SK-N-SH (cell line): ENCODE data around the gene TP53TG5. TPM values are rescaled to one million over a fixed set of nuclear protein-coding genes. Genes with fewer than 3 reads are reported as not detected.

Source experiments
- CTCF ChIA-PET: fragments of 300-600, 350-600 bp; formaldehyde crosslinking; extraction: SDS; loops from one replicate; lab custom pipeline; 2021; lab: Yijun Ruan, JAX
- POLR2A ChIA-PET: fragments of 350-600 bp; sonication (Branson Sonifier 250); formaldehyde crosslinking; extraction: SDS; loops from one replicate; lab custom pipeline; 2020; ENCODE audit warnings: antibody characterized with exemption, inconsistent platforms; lab: Yijun Ruan, JAX
- DNase-seq: peaks from one replicate; pipeline ENCODE4 v3.0.0; 2012
- H2AFZ ChIP-seq: fragments of 200-600 bp; sonication (generic); 2 replicates; pipeline ENCODE4 v1.8.1; 2016; ENCODE audit warnings: antibody characterized with exemption, mild to moderate bottlenecking, low read depth
- H3F3A ChIP-seq: fragments of 200-600 bp; sonication (generic); replicated peaks from 2 replicates; pipeline ENCODE3; 2016; ENCODE audit warnings: antibody characterized with exemption, mild to moderate bottlenecking; ENCODE audit not compliant: insufficient read depth
- H3K27ac ChIP-seq, 2 experiments: fragments of 200-500 bp in 1 of 2; fragments of 200-600 bp in 1 of 2; sonication (Bioruptor generic) in 1 of 2; sonication (generic), shearing (Covaris generic) in 1 of 2; 2 replicates each; pipeline versions ENCODE4 v1.5.1 to v1.6.1; 2014 to 2016; ENCODE audit warnings: low read depth in 2 of 2, inconsistent platforms in 1 of 2, low read length in 1 of 2, mild to moderate bottlenecking in 1 of 2, mixed read lengths in 1 of 2
- H3K27me3 ChIP-seq: fragments of 200-600 bp; sonication (generic), shearing (Covaris generic); 2 replicates; pipeline ENCODE4 v1.6.1; 2016; ENCODE audit warnings: mixed run types; ENCODE audit not compliant: insufficient read depth
- H3K36me3 ChIP-seq, 2 experiments: fragments of 200-500 bp in 1 of 2; fragments of 200-600 bp in 1 of 2; sonication (Bioruptor generic) in 1 of 2; sonication (generic) in 1 of 2; replicated peaks in 1 of 2; 2 replicates each; pipeline versions ENCODE3 to v1.5.1; 2014 to 2016; ENCODE audit warnings: low read length in 1 of 2, mild to moderate bottlenecking in 1 of 2; ENCODE audit not compliant: insufficient read depth in 2 of 2, control insufficient read depth in 1 of 2
- H3K4me1 ChIP-seq, 2 experiments: fragments of 200-500 bp in 1 of 2; fragments of 200-600 bp in 1 of 2; sonication (Bioruptor generic) in 1 of 2; sonication (generic), shearing (Covaris generic) in 1 of 2; 2 replicates each; pipeline versions ENCODE4 v1.5.1 to v1.6.1; 2014 to 2016; ENCODE audit warnings: low read depth in 1 of 2, low read length in 1 of 2, mixed run types in 1 of 2; ENCODE audit not compliant: insufficient read depth in 2 of 2, control insufficient read depth in 1 of 2
- H3K4me2 ChIP-seq: fragments of 200-600 bp; sonication (generic), shearing (Covaris generic); 2 replicates; pipeline ENCODE4 v1.6.1; 2017; ENCODE audit warnings: mixed run types
- H3K4me3 ChIP-seq, 2 experiments: fragments of 200-500 bp in 1 of 2; fragments of 200-600 bp in 1 of 2; sonication (Bioruptor generic) in 1 of 2; sonication (generic), shearing (Covaris generic) in 1 of 2; 2 replicates each; pipeline versions ENCODE4 v1.5.1 to v1.8.1; 2014 to 2016; ENCODE audit warnings: low read depth in 2 of 2, inconsistent platforms in 1 of 2, low read length in 1 of 2, mild to moderate bottlenecking in 1 of 2, mixed read lengths in 1 of 2, moderate library complexity in 1 of 2
- H3K79me2 ChIP-seq: fragments of 200-600 bp; sonication (generic); 2 replicates; pipeline ENCODE4 v1.8.1; 2017; ENCODE audit warnings: mild to moderate bottlenecking; ENCODE audit not compliant: insufficient read depth
- H3K9ac ChIP-seq: fragments of 200-600 bp; sonication (generic); 2 replicates; pipeline ENCODE4 v1.6.1; 2017; ENCODE audit warnings: mixed run types
- H3K9me2 ChIP-seq: fragments of 200-600 bp; sonication (generic); 2 replicates; pipeline ENCODE4 v1.6.1; 2017; ENCODE audit warnings: mixed run types
- H3K9me3 ChIP-seq: fragments of 200-600 bp; sonication (generic); 2 replicates; pipeline ENCODE4 v1.6.1; 2017; ENCODE audit warnings: mixed run types, mild to moderate bottlenecking, moderate library complexity
- H4K20me1 ChIP-seq: fragments of 200-600 bp; sonication (generic); 2 replicates; pipeline ENCODE4 v1.6.1; 2017; ENCODE audit warnings: mild to moderate bottlenecking, mixed run types; ENCODE audit not compliant: insufficient read depth
- CTCF ChIP-seq: fragments of 200-600 bp; sonication (generic); IDR thresholded peaks from 2 replicates; pipeline ENCODE4 v1.6.1; 2017; ENCODE audit warnings: antibody characterized with exemption, mild to moderate bottlenecking, moderate library complexity
- ELF1 ChIP-seq: IDR thresholded peaks from 2 replicates; pipeline ENCODE4 v1.4.0; 2012
- FOSL2 ChIP-seq: IDR thresholded peaks from 2 replicates; pipeline ENCODE4 v1.4.0; 2012; ENCODE audit warnings: low read depth, mild to moderate bottlenecking, moderate library complexity, borderline replicate concordance
- GABPA ChIP-seq: IDR thresholded peaks from 2 replicates; pipeline ENCODE4 v1.4.0; 2012; ENCODE audit warnings: low read depth, mild to moderate bottlenecking
- IRF3 ChIP-seq: fragments of 150-350 bp; IDR thresholded peaks from 2 replicates; pipeline ENCODE4 v1.6.1; 2016; ENCODE audit warnings: mild to moderate bottlenecking, low read depth, low read length
- MEF2A ChIP-seq: IDR thresholded peaks from 2 replicates; pipeline ENCODE4 v1.4.0; 2012; ENCODE audit warnings: low read depth, borderline replicate concordance
- PBX3 ChIP-seq: IDR thresholded peaks from 2 replicates; pipeline ENCODE4; 2012
- RAD21 ChIP-seq: IDR thresholded peaks from 2 replicates; pipeline ENCODE4 v1.6.1; 2012; ENCODE audit warnings: mild to moderate bottlenecking, low read length
- RCOR1 ChIP-seq: fragments of 150-350 bp; IDR thresholded peaks from 2 replicates; pipeline ENCODE4 v1.6.1; 2017; ENCODE audit warnings: antibody characterized with exemption, low read length
- SMC3 ChIP-seq: IDR thresholded peaks from 2 replicates; pipeline ENCODE4 v1.6.1; 2012; ENCODE audit warnings: low read depth, low read length, improper control_type of control experiment
- TAF1 ChIP-seq: IDR thresholded peaks from 2 replicates; pipeline ENCODE4 v1.6.1; 2012; ENCODE audit warnings: low read depth, mild to moderate bottlenecking, low read length, moderate library complexity, borderline replicate concordance
- TEAD4 ChIP-seq: IDR thresholded peaks from 2 replicates; pipeline ENCODE4 v1.4.0; 2012; ENCODE audit warnings: mild to moderate bottlenecking, borderline replicate concordance; ENCODE audit not compliant: insufficient read depth
- YY1 ChIP-seq: IDR thresholded peaks from 2 replicates; pipeline ENCODE4 v1.4.0; 2012; ENCODE audit warnings: low read depth, mild to moderate bottlenecking
- WGBS: methylation state at CpG from one replicate; pipeline ENCODE4 v1.1.6; 2017; ENCODE audit warnings: low lambda C conversion rate; 5-methylcytosine and 5-hydroxymethylcytosine counted together
- polyA plus RNA-seq, 3 experiments: library from polyadenylated mRNA; depleted of rRNA; stranded (reverse); fragments of >200 nt; gene quantifications; 2 replicates each; pipeline ENCODE4 v1.2.3, GENCODE V29; 2012

Gene TP53TG5
- polyA plus RNA-seq, 1 of the 3 experiments (the other 2 are of a cell fraction), result not detected

- Histone ChIP-seq H3K27ac (no peak overlapping the region), H3K36me3 (peaks cover 0 to 8% of the 10 kb centered on the region in 2 experiments), H3K27me3 (no peaks in the 10 kb centered on the region), H3K4me2 (no peak overlapping the region), H3K4me1 (peaks cover 0 to 8% of the 10 kb centered on the region in 2 experiments; a peak in 1 of 4 replicates), H3K9ac (no peak overlapping the region), H3K79me2 (no peaks in the 10 kb centered on the region), H3F3A (no peaks in the 10 kb centered on the region), H3K9me2 (no peaks in the 10 kb centered on the region), H4K20me1 (no peaks in the 10 kb centered on the region), H3K9me3 (0 out of 2 replicates have a peak, but pooled peaks cover 5% of the 10 kb centered on the region), H2AFZ (no peak overlapping the region), H3K4me3 (no peak overlapping the region)
- DNase-seq, result no peak
- CTCF ChIA-PET, result interaction anchor here (0.9 to 3.5 kb wide), 5 partner anchors 10 to 368 kb away, joined by 3 to 11 read pairs (median 4); partner anchors contain the start of gene SYS1
- TF ChIP-seq PBX3 (no peak), RAD21 (no peak), TAF1 (no peak), ELF1 (no peak), GABPA (no peak)
- POLR2A ChIA-PET, result no interaction called here
- WGBS, result 94% methylated on average over 1 of the region's 1 CpG
These were observed 24.8 kb upstream of the TP53TG5 start for GRCh38 chr20:45402946-45403345.

- Histone ChIP-seq H3K4me3 (no peak overlapping the region), H3K9me3 (0 out of 2 replicates have a peak, but pooled peaks cover 5% of the 10 kb centered on the region), H3K27me3 (no peaks in the 10 kb centered on the region), H3K4me2 (no peak overlapping the region), H3K27ac (no peak overlapping the region), H3K36me3 (peaks cover 0 to 10% of the 10 kb centered on the region in 2 experiments), H3K9me2 (no peaks in the 10 kb centered on the region), H4K20me1 (no peaks in the 10 kb centered on the region), H3K9ac (no peak overlapping the region), H3K4me1 (peaks cover 0 to 2% of the 10 kb centered on the region in 2 experiments; a peak in 1 of 4 replicates), H2AFZ (no peak overlapping the region), H3F3A (peaks cover 5% of the 10 kb centered on the region), H3K79me2 (no peaks in the 10 kb centered on the region)
- no peak for TF ChIP-seq TEAD4
- TF ChIP-seq MEF2A, result no peak
- TF ChIP-seq RCOR1, result no peak
- no peak for TF ChIP-seq YY1
- TF ChIP-seq CTCF, result no peak
- no peak for TF ChIP-seq FOSL2
- no peak for TF ChIP-seq IRF3
- TF ChIP-seq SMC3, result no peak
- 75% methylated on average over 6 of the region's 6 CpGs for WGBS
- CTCF ChIA-PET, result no interaction called here
- POLR2A ChIA-PET, result no interaction called here
- DNase-seq, result no peak
These were observed 22.4 kb upstream of the TP53TG5 start for GRCh38 chr20:45400346-45401031.
